ENCODE measurements around the gene ZP1.

The ZP1 gene

DNA sequence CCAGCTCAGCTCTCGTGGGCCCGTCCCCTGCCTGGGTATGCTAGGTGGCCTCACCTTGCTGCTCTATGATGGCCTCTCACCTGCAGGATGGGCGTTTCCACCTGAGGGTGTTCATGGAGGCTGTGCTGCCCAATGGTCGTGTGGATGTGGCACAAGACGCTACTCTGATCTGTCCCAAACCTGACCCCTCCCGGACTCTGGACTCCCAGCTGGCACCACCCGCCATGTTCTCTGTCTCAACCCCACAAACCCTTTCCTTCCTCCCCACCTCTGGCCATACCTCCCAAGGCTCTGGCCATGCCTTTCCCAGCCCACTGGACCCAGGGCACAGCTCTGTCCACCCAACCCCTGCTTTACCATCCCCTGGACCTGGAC, 2.1 kb downstream of the ZP1 start:
- Histone ChIP-seq H3K36me3 (ENCODE audit: insufficient read depth, low read depth, low read length) (no peaks in the 10 kb centered on the region), H3K4me3 (ENCODE audit: low read length) (no peak overlapping the region), H3K9me3 (ENCODE audit: insufficient read depth, low read depth, low read length) (no peaks in the 10 kb centered on the region), H3K27me3 (ENCODE audit: insufficient read depth, low read length) (no peaks in the 10 kb centered on the region), H3K27ac (ENCODE audit: low read length) (no peak overlapping the region), H3K9ac (ENCODE audit: low read depth, low read length) (no peak overlapping the region), H3K4me1 (ENCODE audit: insufficient read depth, low read length) (no peaks in the 10 kb centered on the region)

DNA sequence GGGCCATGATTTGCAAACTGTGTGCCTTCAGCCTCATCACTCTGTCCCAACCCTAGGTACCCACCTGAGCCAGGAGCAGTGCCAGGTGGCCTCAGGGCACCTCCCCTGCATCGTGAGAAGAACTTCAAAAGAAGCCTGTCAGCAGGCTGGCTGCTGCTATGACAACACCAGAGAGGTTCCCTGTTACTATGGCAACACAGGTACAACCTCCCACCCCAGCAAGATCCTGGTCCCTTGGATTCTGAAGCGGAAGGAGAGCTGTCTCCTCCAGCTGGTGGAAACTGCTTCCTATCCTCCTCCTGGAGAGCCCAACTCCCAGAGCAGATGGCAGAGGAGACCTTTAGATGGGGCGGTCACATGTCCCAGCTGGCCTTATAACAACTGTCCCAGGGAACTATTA, 2.9 kb downstream of the ZP1 start:
- no peaks in the 10 kb centered on the region for H3K9me3 ChIP-seq (ENCODE audit: insufficient read depth, low read depth, low read length)
- H3K27me3 ChIP-seq (ENCODE audit: insufficient read depth, low read length), result no peaks in the 10 kb centered on the region
- no peaks in the 10 kb centered on the region for H3K4me1 ChIP-seq (ENCODE audit: insufficient read depth, low read length)
- H3K9ac ChIP-seq (ENCODE audit: low read depth, low read length), result no peak overlapping the region
- H3K4me3 ChIP-seq (ENCODE audit: low read length), result no peak overlapping the region
- no peak overlapping the region for H3K27ac ChIP-seq (ENCODE audit: low read length)
- no peaks in the 10 kb centered on the region for H3K36me3 ChIP-seq (ENCODE audit: insufficient read depth, low read depth, low read length)

DNA sequence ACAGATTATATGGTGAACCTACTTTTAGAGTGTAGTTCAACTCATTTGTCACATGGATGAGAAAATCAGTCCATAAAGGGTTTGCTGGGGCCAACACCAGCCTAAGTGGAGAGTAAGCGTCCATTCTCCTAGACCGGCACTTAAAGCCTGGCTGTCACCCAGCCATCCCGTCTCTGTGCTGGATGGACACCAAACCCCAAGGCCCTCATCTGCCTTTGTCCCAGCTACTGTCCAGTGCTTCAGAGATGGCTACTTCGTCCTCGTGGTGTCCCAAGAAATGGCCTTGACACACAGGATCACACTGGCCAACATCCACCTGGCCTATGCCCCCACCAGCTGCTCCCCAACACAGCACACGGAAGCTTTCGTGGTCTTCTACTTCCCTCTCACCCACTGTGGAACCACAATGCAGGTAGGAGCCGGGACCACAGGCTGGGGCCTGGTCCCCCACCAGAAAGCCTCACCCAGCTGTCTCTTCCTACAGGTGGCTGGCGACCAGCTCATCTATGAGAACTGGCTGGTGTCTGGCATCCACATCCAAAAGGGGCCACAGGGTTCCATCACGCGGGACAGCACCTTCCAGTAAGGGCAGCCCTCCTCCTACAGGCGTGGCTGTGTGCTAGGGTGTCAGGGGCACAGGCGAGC, 3.5 kb downstream of the ZP1 start:
- H3K9ac ChIP-seq (ENCODE audit: low read depth, low read length), result no peak overlapping the region
- H3K9me3 ChIP-seq (ENCODE audit: insufficient read depth, low read depth, low read length), result no peaks in the 10 kb centered on the region
- H3K36me3 ChIP-seq (ENCODE audit: insufficient read depth, low read depth, low read length), result no peaks in the 10 kb centered on the region
- no peaks in the 10 kb centered on the region for H3K27me3 ChIP-seq (ENCODE audit: insufficient read depth, low read length)
- no peaks in the 10 kb centered on the region for H3K4me1 ChIP-seq (ENCODE audit: insufficient read depth, low read length)
- no peak overlapping the region for H3K4me3 ChIP-seq (ENCODE audit: low read length)
- no peak overlapping the region for H3K27ac ChIP-seq (ENCODE audit: low read length)

DNA sequence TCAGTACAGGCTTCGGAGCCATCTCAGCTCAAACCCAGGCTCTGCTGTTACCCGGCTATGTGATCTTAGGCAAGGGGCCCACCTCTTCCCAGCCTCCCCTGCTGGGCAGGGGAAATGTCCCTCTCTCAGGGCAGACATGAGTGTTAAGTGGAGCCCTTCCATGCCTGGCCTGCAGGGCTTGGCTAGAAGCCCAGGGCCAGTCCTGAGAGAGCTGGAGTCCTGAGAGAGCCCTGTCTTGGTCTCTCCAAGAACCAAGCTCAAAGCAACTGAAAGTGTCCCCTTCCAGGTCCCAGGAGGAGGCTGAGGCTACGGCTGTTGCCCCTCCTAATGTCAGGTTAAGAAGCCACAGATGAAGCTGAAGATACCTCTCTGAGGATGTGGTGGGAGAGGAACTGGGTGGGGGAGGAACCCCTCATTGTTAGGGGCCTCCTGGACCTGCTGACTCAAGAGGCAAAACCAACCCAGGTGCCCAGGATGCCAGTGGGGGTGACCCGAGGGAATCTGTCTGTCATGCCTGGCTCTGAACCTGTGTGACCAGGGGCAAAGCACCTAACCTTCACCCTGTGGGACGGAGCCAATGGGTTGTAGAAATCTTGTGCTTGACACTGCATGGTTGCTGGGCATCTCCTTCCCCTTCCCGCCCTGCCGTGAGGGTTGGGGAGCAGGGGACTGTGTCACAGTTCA, 4.2 kb downstream of the ZP1 start:
- H3K27me3 ChIP-seq (ENCODE audit: insufficient read depth, low read length), result no peaks in the 10 kb centered on the region
- H3K36me3 ChIP-seq (ENCODE audit: insufficient read depth, low read depth, low read length), result no peaks in the 10 kb centered on the region
- no peaks in the 10 kb centered on the region for H3K4me1 ChIP-seq (ENCODE audit: insufficient read depth, low read length)
- no peak overlapping the region for H3K4me3 ChIP-seq (ENCODE audit: low read length)
- H3K27ac ChIP-seq (ENCODE audit: low read length), result no peak overlapping the region
- H3K9me3 ChIP-seq (ENCODE audit: insufficient read depth, low read depth, low read length), result no peaks in the 10 kb centered on the region
- no peak overlapping the region for H3K9ac ChIP-seq (ENCODE audit: low read depth, low read length)

DNA sequence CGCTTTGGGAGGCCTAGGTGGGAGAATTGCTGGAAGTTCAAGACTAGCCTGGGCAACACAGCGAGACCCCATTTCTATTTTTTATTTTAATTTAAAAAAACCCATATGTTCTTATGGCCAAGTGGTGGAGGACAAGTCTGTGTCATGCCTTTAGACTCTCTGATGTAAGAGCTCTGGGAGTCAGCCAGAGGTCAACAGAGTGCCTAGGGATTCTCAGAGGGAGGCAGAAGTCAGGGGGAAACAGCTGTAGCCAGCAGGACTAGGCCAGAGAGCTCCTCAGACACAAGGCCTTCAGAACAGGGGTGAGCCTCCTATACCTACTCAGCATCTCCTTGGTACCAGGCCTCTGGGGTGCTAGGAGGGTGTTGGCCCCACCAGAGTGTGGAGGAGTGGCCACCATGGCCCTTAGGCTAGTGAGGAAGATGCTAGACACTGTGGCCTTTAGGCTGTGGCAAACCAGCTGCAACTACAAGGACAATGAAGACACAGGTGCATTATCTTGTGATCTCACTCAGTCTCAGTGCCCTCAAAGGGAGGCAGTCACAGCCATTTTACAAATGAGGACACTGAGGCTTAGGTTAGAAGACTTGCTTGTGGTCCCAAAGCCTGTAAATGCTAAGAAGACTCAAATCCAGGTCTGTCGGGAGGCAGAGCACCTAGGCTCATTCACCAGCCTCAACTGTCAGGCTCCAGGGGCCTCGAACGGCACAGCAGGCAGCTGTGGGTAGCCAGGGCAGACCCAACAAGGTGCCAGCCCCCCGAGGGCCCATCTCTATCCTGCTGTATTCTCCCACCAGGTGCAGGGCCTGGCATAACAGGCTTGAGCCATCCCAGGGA, 5.0 kb downstream of the ZP1 start:
- H3K9ac ChIP-seq (ENCODE audit: low read depth, low read length), result no peak overlapping the region
- no peaks in the 10 kb centered on the region for H3K36me3 ChIP-seq (ENCODE audit: insufficient read depth, low read depth, low read length)
- no peaks in the 10 kb centered on the region for H3K27me3 ChIP-seq (ENCODE audit: insufficient read depth, low read length)
- no peak overlapping the region for H3K4me3 ChIP-seq (ENCODE audit: low read length)
- no peak overlapping the region for H3K27ac ChIP-seq (ENCODE audit: low read length)
- no peaks in the 10 kb centered on the region for H3K4me1 ChIP-seq (ENCODE audit: insufficient read depth, low read length)
- H3K9me3 ChIP-seq (ENCODE audit: insufficient read depth, low read depth, low read length), result no peaks in the 10 kb centered on the region

DNA sequence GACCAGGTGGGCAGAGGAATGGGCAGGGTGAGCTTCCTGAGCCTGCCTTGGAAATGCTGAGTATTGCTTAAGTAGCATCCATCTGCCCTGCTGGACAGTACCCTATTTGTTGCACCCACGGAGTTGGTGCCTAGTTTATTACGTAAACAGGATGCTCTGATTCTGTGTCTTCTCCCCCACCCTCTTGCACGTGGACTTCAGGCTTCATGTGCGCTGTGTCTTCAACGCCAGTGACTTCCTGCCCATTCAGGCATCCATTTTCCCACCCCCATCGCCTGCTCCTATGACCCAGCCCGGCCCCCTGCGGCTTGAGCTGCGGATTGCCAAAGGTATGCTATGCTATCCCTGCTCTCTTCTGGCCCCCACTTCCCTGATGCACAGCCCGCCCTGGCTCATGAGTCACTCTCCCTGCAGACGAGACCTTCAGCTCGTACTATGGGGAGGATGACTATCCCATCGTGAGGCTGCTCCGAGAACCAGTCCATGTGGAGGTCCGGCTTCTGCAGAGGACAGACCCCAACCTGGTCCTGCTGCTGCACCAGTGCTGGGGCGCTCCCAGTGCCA, 5.7 kb downstream of the ZP1 start:
- no peak overlapping the region for H3K9ac ChIP-seq (ENCODE audit: low read depth, low read length)
- H3K36me3 ChIP-seq (ENCODE audit: insufficient read depth, low read depth, low read length), result no peaks in the 10 kb centered on the region
- no peak overlapping the region for H3K4me3 ChIP-seq (ENCODE audit: low read length)
- no peak overlapping the region for H3K27ac ChIP-seq (ENCODE audit: low read length)
- no peaks in the 10 kb centered on the region for H3K9me3 ChIP-seq (ENCODE audit: insufficient read depth, low read depth, low read length)
- no peaks in the 10 kb centered on the region for H3K27me3 ChIP-seq (ENCODE audit: insufficient read depth, low read length)
- H3K4me1 ChIP-seq (ENCODE audit: insufficient read depth, low read length), result no peaks in the 10 kb centered on the region

DNA sequence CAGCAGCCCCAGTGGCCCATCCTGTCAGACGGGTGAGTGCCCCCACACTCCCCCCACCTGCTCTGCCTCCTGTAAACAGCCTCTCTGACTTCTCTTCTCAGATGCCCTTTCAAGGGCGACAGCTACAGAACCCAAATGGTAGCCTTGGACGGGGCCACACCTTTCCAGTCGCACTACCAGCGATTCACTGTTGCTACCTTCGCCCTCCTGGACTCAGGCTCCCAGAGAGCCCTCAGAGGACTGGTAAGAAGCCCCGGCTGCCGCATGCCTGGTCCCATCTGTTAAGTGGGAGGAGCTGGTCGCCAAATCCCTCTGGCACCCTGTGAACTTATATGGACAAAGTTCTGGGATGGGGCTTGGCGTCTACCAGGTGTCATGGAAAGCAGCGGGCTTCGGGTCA, 6.2 kb downstream of the ZP1 start:
- Histone ChIP-seq H3K27me3 (ENCODE audit: insufficient read depth, low read length) (no peaks in the 10 kb centered on the region), H3K36me3 (ENCODE audit: insufficient read depth, low read depth, low read length) (no peaks in the 10 kb centered on the region), H3K9ac (ENCODE audit: low read depth, low read length) (no peak overlapping the region), H3K9me3 (ENCODE audit: insufficient read depth, low read depth, low read length) (no peaks in the 10 kb centered on the region), H3K4me1 (ENCODE audit: insufficient read depth, low read length) (no peaks in the 10 kb centered on the region), H3K4me3 (ENCODE audit: low read length) (no peak overlapping the region), H3K27ac (ENCODE audit: low read length) (no peak overlapping the region)

DNA sequence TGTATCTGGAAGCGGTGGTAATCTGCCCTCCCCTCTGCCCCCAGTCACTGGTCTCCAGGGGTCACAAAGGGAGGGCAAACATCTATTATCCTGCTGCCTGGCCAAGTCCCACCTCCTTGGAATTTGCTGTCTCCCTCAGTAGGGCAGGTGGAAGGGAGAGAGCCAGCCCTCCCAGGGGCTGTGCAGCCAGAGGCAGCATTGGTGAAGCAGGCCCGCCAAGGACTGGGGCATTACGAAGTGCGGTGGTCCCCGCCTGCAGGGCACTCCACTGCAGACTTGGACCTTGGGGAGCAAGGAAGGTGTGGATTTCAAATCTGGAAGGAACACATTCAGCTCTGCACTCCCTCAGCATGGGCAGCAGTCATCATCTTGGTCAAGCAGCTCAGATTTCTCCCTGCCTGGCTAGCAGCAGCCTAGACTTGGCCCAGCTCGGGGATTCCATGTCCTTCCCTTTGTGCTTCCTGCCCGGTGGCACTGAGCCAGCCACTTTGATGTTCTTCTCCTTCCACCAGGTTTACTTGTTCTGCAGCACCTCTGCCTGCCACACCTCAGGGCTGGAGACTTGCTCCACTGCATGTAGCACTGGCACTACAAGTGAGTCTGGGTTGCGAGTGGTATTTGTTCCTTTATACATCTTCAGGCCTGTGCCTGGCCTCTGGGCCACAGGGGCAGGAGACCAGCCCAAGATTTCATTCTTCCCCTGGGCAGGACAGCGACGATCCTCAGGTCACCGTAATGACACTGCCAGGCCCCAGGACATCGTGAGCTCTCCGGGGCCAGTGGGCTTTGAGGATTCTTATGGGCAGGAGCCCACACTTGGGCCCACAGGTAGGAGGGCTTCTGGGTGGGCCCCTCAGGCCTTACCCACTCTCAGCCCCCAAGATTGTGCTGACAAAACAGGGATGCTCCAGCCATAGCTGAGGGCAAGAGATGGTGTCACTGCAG, 7.4 kb downstream of the ZP1 start:
- H3K27me3 ChIP-seq (ENCODE audit: insufficient read depth, low read length), result no peaks in the 10 kb centered on the region
- H3K9me3 ChIP-seq (ENCODE audit: insufficient read depth, low read depth, low read length), result no peaks in the 10 kb centered on the region
- H3K4me3 ChIP-seq (ENCODE audit: low read length), result no peak overlapping the region
- no peaks in the 10 kb centered on the region for H3K4me1 ChIP-seq (ENCODE audit: insufficient read depth, low read length)
- H3K9ac ChIP-seq (ENCODE audit: low read depth, low read length), result no peak overlapping the region
- no peaks in the 10 kb centered on the region; the same call in 1 of the 2 replicates for H3K36me3 ChIP-seq (ENCODE audit: insufficient read depth, low read depth, low read length)
- no peak overlapping the region for H3K27ac ChIP-seq (ENCODE audit: low read length)

DNA sequence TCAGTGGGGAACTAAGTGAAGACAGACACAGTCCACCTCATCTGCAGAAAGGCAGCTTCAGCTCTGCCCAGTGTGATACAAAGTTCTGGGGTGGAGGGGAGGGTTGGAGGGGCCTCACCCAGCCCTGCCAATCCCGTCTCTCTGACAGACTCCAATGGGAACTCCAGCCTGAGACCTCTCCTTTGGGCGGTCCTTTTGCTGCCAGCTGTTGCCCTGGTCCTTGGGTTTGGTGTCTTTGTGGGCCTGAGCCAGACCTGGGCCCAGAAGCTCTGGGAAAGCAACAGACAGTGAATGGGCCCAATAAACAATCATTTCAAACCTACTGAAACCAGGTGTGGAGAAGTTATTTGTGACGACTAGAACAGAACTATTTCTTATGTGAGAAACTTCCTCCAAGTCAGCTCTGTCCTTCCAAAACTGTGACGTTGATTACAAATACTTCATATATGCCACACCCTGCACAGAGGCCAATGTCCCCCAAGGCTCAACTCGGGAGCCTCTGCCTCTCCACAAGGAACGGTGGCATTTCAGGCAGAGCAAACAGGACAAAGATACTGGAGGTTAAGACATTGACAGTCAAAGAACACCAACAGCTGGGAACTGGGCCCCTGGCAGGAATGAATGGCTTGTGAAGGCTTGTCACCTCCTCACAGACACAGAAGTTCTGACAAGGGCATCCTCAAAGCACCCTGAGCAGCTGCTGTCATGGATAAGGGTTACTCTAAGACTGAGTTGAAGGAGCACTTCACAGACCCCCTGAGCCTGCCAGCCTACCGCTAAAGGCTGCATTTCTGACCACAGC, 8.2 kb downstream of the ZP1 start:
- H3K9ac ChIP-seq (ENCODE audit: low read depth, low read length), result no peak overlapping the region
- H3K27me3 ChIP-seq (ENCODE audit: insufficient read depth, low read length), result no peaks in the 10 kb centered on the region
- H3K9me3 ChIP-seq (ENCODE audit: insufficient read depth, low read depth, low read length), result no peaks in the 10 kb centered on the region
- H3K36me3 ChIP-seq (ENCODE audit: insufficient read depth, low read depth, low read length), result no peaks in the 10 kb centered on the region; the same call in 1 of the 2 replicates
- no peak overlapping the region for H3K4me3 ChIP-seq (ENCODE audit: low read length)
- H3K27ac ChIP-seq (ENCODE audit: low read length), result no peak overlapping the region
- H3K4me1 ChIP-seq (ENCODE audit: insufficient read depth, low read length), result no peaks in the 10 kb centered on the region

DNA sequence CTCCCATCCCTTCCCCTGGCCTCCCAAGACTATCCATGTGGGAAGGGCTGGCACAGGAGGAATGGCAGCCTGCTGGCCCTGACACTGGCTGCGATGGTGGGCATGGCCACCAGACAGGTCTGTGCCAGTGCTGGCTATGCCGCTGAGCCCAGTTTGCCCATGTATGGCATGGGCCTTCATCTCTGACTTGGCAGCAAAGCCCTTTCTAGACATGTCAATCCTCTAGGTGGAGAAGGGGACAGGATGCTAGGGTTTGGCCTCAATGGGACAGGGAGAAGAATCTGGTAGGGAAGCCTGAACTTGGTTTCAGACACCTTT, 8.8 kb downstream of the ZP1 start:
- Histone ChIP-seq H3K27me3 (ENCODE audit: insufficient read depth, low read length) (no peaks in the 10 kb centered on the region), H3K27ac (ENCODE audit: low read length) (no peak overlapping the region), H3K9ac (ENCODE audit: low read depth, low read length) (no peak overlapping the region), H3K9me3 (ENCODE audit: insufficient read depth, low read depth, low read length) (no peaks in the 10 kb centered on the region), H3K4me1 (ENCODE audit: insufficient read depth, low read length) (no peaks in the 10 kb centered on the region), H3K36me3 (ENCODE audit: insufficient read depth, low read depth, low read length) (no peaks in the 10 kb centered on the region; the same call in 1 of the 2 replicates), H3K4me3 (ENCODE audit: low read length) (no peak overlapping the region)
